HepG2 (cell line): ENCODE measurements around the gene SERPINI1. TPM values are rescaled to one million over a fixed set of nuclear protein-coding genes. Genes with fewer than 3 reads are reported as not detected.

Experiments used
- ARNTL ChIP-seq: sonication (generic); formaldehyde crosslinking; IDR thresholded peaks from 2 replicates; pipeline ENCODE4 v1.4.0; 2020; ENCODE audit warnings: mild to moderate bottlenecking, missing genetic modification reagents
- BRCA1 ChIP-seq: sonication (generic); formaldehyde crosslinking; IDR thresholded peaks from 2 replicates; pipeline ENCODE4 v1.4.0; 2020; ENCODE audit warnings: missing genetic modification reagents
- MYPOP ChIP-seq: sonication (generic); formaldehyde crosslinking; IDR thresholded peaks from 2 replicates; pipeline ENCODE4 v1.8.1; 2023; ENCODE audit warnings: mild to moderate bottlenecking, moderate library complexity, missing genetic modification reagents
- NR1H2 ChIP-seq: sonication (generic); formaldehyde crosslinking; IDR thresholded peaks from 2 replicates; pipeline ENCODE4 v1.8.1; 2022; ENCODE audit warnings: low read depth, missing genetic modification reagents, borderline replicate concordance
- SOX13 ChIP-seq, 3 experiments: fragments of 450-650 bp in 1 of 3; sonication (generic) in 1 of 3; formaldehyde crosslinking in 1 of 3; IDR thresholded peaks in 2 of 3; conservative IDR thresholded peaks in 1 of 3; 2 replicates each; pipeline versions ENCODE4 v1.5.0 to v1.6.1; 2016 to 2020; ENCODE audit warnings: antibody characterized with exemption in 1 of 3, mild to moderate bottlenecking in 1 of 3, missing compliant biosample characterization in 1 of 3, missing genetic modification reagents in 1 of 3, moderate library complexity in 1 of 3
- SRY ChIP-seq: sonication (generic); formaldehyde crosslinking; IDR thresholded peaks from 2 replicates; pipeline ENCODE4 v1.8.0; 2022; ENCODE audit warnings: mild to moderate bottlenecking, missing genetic modification reagents
- ZBTB40 ChIP-seq, 2 experiments: fragments of 450-650 bp in 1 of 2; sonication (generic) in 1 of 2; formaldehyde crosslinking in 1 of 2; IDR thresholded peaks; 2 replicates each; pipeline versions ENCODE4 v1.6.1 to v1.8.0; 2016 to 2022; ENCODE audit warnings: antibody characterized with exemption in 1 of 2, mild to moderate bottlenecking in 1 of 2, missing genetic modification reagents in 1 of 2
- ZNF205 ChIP-seq: IDR thresholded peaks from 2 replicates; pipeline ENCODE4 v1.6.1; 2018; ENCODE audit warnings: missing biosample characterization, missing genetic modification reagents
- ZNF225 ChIP-seq: sonication (generic); formaldehyde crosslinking; IDR thresholded peaks from 2 replicates; pipeline ENCODE4 v1.4.0; 2020; ENCODE audit warnings: mild to moderate bottlenecking, missing genetic modification reagents
- ZNF264 ChIP-seq: sonication (generic); formaldehyde crosslinking; IDR thresholded peaks from 2 replicates; pipeline ENCODE4 v1.4.0; 2020; ENCODE audit warnings: missing genetic modification reagents
- ZNF317 ChIP-seq: sonication (generic); formaldehyde crosslinking; IDR thresholded peaks from 2 replicates; pipeline ENCODE4 v1.5.0; 2020; ENCODE audit warnings: mild to moderate bottlenecking, missing genetic modification reagents
- ZNF558 ChIP-seq: sonication (generic); formaldehyde crosslinking; IDR thresholded peaks from 2 replicates; pipeline ENCODE4 v1.9.0; 2022; ENCODE audit warnings: mild to moderate bottlenecking, missing genetic modification reagents, borderline replicate concordance
- ZNF660 ChIP-seq: sonication (generic); formaldehyde crosslinking; IDR thresholded peaks from 2 replicates; pipeline ENCODE4 v1.5.1; 2020; ENCODE audit warnings: mild to moderate bottlenecking, low read depth, missing genetic modification reagents, borderline replicate concordance
- ZNF746 ChIP-seq: sonication (generic); formaldehyde crosslinking; IDR thresholded peaks from 2 replicates; pipeline ENCODE4 v1.8.0; 2022; ENCODE audit warnings: mild to moderate bottlenecking, missing genetic modification reagents
- polyA plus RNA-seq, 8 experiments: library from polyadenylated mRNA; depleted of rRNA in 3 of 8; stranded (reverse) in 7 of 8; unstranded in 1 of 8; fragments of >200 nt; fragmentation: Illumina TruSeq in 4 of 8; extraction: Trizol in 4 of 8; gene quantifications; 2 replicates each; pipeline versions ENCODE4 v1.2.1 to v1.2.3, GENCODE V29; 2011 to 2016; ENCODE audit warnings: low read depth in 4 of 8, missing spikeins in 1 of 8, mixed read lengths in 1 of 8; ENCODE audit not compliant: insufficient read depth in 1 of 8
- total RNA-seq, 5 experiments: library from RNA; depleted of rRNA; stranded (reverse); fragments of >200 nt; fragmentation: Illumina TruSeq; extraction: Trizol; gene quantifications; 2 replicates each; pipeline ENCODE4 v1.2.3, GENCODE V29; 2016; ENCODE audit warnings: low read depth in 1 of 5

The SERPINI1 gene
- total and polyA plus RNA-seq, 2 of the 13 experiments (the other 11 are each of a cell fraction or from before 2014, with no cell fraction given): 14.7 to 58.0 TPM

- TF ChIP-seq MYPOP (CRISPR knock-in tag) (peak; percentile 42; the same call in 1 of the 2 replicates), ZNF317 (CRISPR knock-in tag) (peak; percentile 37; the same call in 1 of the 2 replicates), NR1H2 (no peak), SRY (CRISPR knock-in tag) (peak; percentile 58; the same call in 1 of the 2 replicates), ZNF225 (CRISPR knock-in tag) (0 out of 2 replicates have a peak, but pooled peaks have one; percentile 45), ZNF746 (no peak), ZNF660 (CRISPR knock-in tag) (no peak), BRCA1 (no peak), ZNF264 (CRISPR knock-in tag) (0 out of 2 replicates have a peak, but pooled peaks have one; percentile 24), ZNF558 (CRISPR knock-in tag) (no peak), ZNF205 (CRISPR knock-in tag) (no peak), SOX13 (IDR thresholded peaks at IDR 0.05) (no peak), SOX13 (CRISPR knock-in tag; conservative IDR thresholded peaks at IDR 0.05 in 1 of 2, IDR thresholded peaks at IDR 0.05 in 1 of 2) (no peak; a peak in 1 of 4 replicates), ZBTB40 (IDR thresholded peaks at IDR 0.05) (no peak), ZBTB40 (CRISPR knock-in tag; IDR thresholded peaks at IDR 0.05) (0 out of 2 replicates have a peak, but pooled peaks have one; percentile 4), ARNTL (CRISPR knock-in tag) (peak; percentile 25; the same call in 1 of the 2 replicates)
Observed at GRCh38 chr3:167735233-167736138, at the start of gene SERPINI1 (continued).
